Adrenal gland (tissue), 5 donors: Measurements from ENCODE around the gene VEGFB.

Experiments
- POLR2A ChIP-seq, 2 donors: fragments of 450-650 bp; IDR thresholded peaks; one replicate each; pipeline ENCODE4 v1.6.1; 2017; ENCODE audit warnings: antibody characterized with exemption in 2 of 2, mild to moderate bottlenecking in 2 of 2, moderate library complexity in 1 of 2
- TF ChIP-seq, protein P1 (sequence below), 6 experiments: fragments of 450-650 bp in 4 of 6; fragments of 200-600 bp in 2 of 6; sonication (generic) in 1 of 6; IDR thresholded peaks; 1 replicate in 5 of 6; 2 replicates in 1 of 6; pipeline versions ENCODE4 v1.5.1 to v1.8.0; 2016 to 2021; ENCODE audit warnings: antibody characterized with exemption in 6 of 6, mild to moderate bottlenecking in 2 of 6, moderate library complexity in 1 of 6
- donor health status: DM: no; HTN: no; CAD: no.

DNA sequence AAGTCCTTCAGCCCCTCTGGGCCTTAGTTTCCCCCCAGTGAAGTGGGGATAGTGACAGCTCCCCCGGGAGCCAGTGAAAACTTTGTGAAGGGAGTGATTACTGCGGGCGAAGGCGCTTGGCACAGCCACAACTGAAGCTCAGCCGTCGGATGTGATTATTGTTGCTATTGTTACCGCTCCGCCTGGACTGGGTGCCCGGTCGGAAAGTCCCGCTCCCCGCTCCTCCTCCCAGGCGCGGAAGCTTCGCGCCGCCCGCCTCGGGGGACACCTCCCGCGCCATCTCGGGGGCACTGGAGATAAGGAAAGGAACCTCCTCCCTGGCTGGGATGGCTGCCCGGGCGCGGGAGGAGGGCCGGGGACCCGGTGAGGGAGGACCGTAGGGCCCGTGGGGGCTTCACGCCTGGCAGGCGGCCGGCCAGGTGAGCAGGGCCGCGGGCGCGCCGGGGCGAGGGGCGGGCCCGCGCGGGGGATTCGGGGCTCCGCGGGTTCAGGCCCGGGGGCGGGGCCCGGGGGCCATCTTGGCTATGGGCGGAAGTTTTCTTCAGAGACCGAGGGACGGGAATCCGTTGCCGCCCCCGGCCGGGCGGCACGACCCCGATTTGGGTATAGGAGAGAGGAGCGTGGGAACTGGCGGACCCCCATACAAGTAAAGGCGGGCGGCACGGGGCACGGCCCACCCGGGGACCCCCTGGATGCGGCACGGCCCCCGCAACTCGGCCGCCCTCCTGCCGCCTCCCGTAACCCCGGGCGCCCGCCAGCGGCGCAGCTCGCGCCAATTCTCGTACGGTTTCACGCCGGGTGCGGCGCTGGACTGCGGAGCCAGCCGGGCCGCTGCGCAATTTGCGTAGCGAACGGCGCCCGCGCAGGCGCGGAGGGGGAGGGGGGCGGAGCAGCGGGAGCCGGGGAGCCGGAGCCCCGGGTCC, 50.8 kb downstream of the VEGFB start, which contains the start of gene GPR137:
- TF ChIP-seq, protein P1, sequence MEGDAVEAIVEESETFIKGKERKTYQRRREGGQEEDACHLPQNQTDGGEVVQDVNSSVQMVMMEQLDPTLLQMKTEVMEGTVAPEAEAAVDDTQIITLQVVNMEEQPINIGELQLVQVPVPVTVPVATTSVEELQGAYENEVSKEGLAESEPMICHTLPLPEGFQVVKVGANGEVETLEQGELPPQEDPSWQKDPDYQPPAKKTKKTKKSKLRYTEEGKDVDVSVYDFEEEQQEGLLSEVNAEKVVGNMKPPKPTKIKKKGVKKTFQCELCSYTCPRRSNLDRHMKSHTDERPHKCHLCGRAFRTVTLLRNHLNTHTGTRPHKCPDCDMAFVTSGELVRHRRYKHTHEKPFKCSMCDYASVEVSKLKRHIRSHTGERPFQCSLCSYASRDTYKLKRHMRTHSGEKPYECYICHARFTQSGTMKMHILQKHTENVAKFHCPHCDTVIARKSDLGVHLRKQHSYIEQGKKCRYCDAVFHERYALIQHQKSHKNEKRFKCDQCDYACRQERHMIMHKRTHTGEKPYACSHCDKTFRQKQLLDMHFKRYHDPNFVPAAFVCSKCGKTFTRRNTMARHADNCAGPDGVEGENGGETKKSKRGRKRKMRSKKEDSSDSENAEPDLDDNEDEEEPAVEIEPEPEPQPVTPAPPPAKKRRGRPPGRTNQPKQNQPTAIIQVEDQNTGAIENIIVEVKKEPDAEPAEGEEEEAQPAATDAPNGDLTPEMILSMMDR (IDR thresholded peaks at IDR 0.05) = peak in 1 of 6 experiments; percentile 6
- TF ChIP-seq POLR2A (IDR thresholded peaks at IDR 0.05) = peak in 1 of 2 donors; percentile 44
